ENCODE measurements around the gene TUBG2.

GRCh38 chr17:42667088-42667951, 8.2 kb downstream of the TUBG2 start:
- no peak for TF ChIP-seq CTCF (IDR thresholded peaks at IDR 0.05)
- TF ChIP-seq CREB1 (CRISPR knock-in tag; IDR thresholded peaks at IDR 0.05): no peak
- no peak for TF ChIP-seq ZNF281 (CRISPR knock-in tag; IDR thresholded peaks at IDR 0.05)
- TF ChIP-seq FOXP1 (CRISPR knock-in tag; IDR thresholded peaks at IDR 0.05; ENCODE audit: borderline replicate concordance): no peak
- TF ChIP-seq ZBTB21 (CRISPR knock-in tag; IDR thresholded peaks at IDR 0.05; ENCODE audit: borderline replicate concordance): no peak
- no peak for TF ChIP-seq ARID4B (CRISPR knock-in tag; IDR thresholded peaks at IDR 0.05; ENCODE audit: borderline replicate concordance)
- no peak for TF ChIP-seq ZNF512 (CRISPR knock-in tag; IDR thresholded peaks at IDR 0.05; ENCODE audit: borderline replicate concordance)
- TF ChIP-seq NR1H2 (CRISPR knock-in tag; IDR thresholded peaks at IDR 0.05): no peak
- TF ChIP-seq SMAD3 (CRISPR knock-in tag; IDR thresholded peaks at IDR 0.05; ENCODE audit: borderline replicate concordance): no peak
- no peak for TF ChIP-seq ZNF138 (CRISPR knock-in tag; conservative IDR thresholded peaks at IDR 0.05)
- TF ChIP-seq ERG (CRISPR knock-in tag; IDR thresholded peaks at IDR 0.05): no peak
- TF ChIP-seq NR2C2 (CRISPR knock-in tag; IDR thresholded peaks at IDR 0.05): no peak
- no peak for TF ChIP-seq FOXJ3 (CRISPR knock-in tag; IDR thresholded peaks at IDR 0.05; ENCODE audit: borderline replicate concordance)
- TF ChIP-seq RELA (CRISPR knock-in tag; IDR thresholded peaks at IDR 0.05; ENCODE audit: borderline replicate concordance): no peak

All from WTC11 (cell line).